Progenitor cell of endocrine pancreas (in vitro differentiated cells): ENCODE measurements around the gene SAA4. TPM values are rescaled to one million over a fixed set of nuclear protein-coding genes. Genes with fewer than 3 reads are reported as not detected.
"Not testable (repeated sequence)": the region's sequence is repeated elsewhere in the genome, so short reads cannot be mapped to it uniquely, and the experiment has no call there.

Experiments used
- DNase-seq: peaks from one replicate; pipeline ENCODE4 v3.0.0; 2021; ENCODE audit warnings: low spot score; ENCODE audit not compliant: unreplicated experiment
- H3K27ac Mint-ChIP-seq: 2 replicates; pipeline ENCODE4 v1.8.0; 2021; ENCODE audit warnings: mild to moderate bottlenecking, moderate library complexity, mixed read lengths
- H3K27me3 Mint-ChIP-seq: 2 replicates; pipeline ENCODE4 v1.8.0; 2021; ENCODE audit warnings: mixed read lengths
- H3K36me3 Mint-ChIP-seq: 2 replicates; pipeline ENCODE4 v1.8.0; 2022; ENCODE audit warnings: mixed read lengths; ENCODE audit not compliant: insufficient read depth
- H3K4me1 Mint-ChIP-seq: 2 replicates; pipeline ENCODE4 v1.8.0; 2021; ENCODE audit warnings: low read depth, mixed read lengths
- H3K4me3 Mint-ChIP-seq: 2 replicates; pipeline ENCODE4 v1.8.0; 2021; ENCODE audit warnings: low read depth, mild to moderate bottlenecking, moderate library complexity, mixed read lengths
- H3K9me3 Mint-ChIP-seq: 2 replicates; pipeline ENCODE4 v1.8.0; 2021; ENCODE audit warnings: low read depth, mixed read lengths
- total RNA-seq: library from RNA; stranded (reverse); gene quantifications from 2 replicates; pipeline ENCODE4 v1.2.1, GENCODE V29; 2021
- TF ChIP-seq, protein P1 (sequence below): fragments of 200-600 bp; sonication (generic); IDR thresholded peaks from one replicate; pipeline ENCODE4 v1.5.0; 2021; ENCODE audit warnings: antibody characterized with exemption, mild to moderate bottlenecking; ENCODE audit not compliant: unreplicated experiment

SAA4 gene
- total RNA-seq, 1 donor from 2014 or later, result not detected

DNA sequence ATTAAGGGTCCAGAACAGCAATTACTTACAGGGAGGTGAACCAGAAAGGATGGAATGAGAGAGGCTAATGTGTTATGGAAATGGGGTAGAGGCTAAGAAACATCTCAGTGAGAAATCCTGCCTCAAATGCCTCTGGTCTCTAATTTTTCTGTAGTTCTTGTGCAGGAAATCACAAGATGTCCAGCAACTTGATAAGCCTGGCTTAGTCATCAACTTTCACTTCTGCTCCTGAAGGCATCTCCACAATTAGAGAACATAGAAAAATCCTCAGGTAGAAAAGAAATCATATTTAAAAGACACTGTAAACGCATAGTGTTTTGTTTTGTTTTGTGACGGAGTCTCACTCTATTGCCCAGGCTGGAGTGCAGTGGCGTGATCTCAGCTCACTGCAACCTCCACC lies 45.2 kb downstream of the SAA4 start:
- peaks cover 38% of the 10 kb centered on the region for H3K27me3 Mint-ChIP-seq
- H3K27ac Mint-ChIP-seq, result no peak overlapping the region
- H3K4me1 Mint-ChIP-seq, result no peaks in the 10 kb centered on the region
- H3K9me3 Mint-ChIP-seq, result no peaks in the 10 kb centered on the region
- no peak for DNase-seq
- TF ChIP-seq, protein P1, sequence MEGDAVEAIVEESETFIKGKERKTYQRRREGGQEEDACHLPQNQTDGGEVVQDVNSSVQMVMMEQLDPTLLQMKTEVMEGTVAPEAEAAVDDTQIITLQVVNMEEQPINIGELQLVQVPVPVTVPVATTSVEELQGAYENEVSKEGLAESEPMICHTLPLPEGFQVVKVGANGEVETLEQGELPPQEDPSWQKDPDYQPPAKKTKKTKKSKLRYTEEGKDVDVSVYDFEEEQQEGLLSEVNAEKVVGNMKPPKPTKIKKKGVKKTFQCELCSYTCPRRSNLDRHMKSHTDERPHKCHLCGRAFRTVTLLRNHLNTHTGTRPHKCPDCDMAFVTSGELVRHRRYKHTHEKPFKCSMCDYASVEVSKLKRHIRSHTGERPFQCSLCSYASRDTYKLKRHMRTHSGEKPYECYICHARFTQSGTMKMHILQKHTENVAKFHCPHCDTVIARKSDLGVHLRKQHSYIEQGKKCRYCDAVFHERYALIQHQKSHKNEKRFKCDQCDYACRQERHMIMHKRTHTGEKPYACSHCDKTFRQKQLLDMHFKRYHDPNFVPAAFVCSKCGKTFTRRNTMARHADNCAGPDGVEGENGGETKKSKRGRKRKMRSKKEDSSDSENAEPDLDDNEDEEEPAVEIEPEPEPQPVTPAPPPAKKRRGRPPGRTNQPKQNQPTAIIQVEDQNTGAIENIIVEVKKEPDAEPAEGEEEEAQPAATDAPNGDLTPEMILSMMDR, result no peak
- no peaks in the 10 kb centered on the region for H3K36me3 Mint-ChIP-seq
- H3K4me3 Mint-ChIP-seq, result no peak overlapping the region

DNA sequence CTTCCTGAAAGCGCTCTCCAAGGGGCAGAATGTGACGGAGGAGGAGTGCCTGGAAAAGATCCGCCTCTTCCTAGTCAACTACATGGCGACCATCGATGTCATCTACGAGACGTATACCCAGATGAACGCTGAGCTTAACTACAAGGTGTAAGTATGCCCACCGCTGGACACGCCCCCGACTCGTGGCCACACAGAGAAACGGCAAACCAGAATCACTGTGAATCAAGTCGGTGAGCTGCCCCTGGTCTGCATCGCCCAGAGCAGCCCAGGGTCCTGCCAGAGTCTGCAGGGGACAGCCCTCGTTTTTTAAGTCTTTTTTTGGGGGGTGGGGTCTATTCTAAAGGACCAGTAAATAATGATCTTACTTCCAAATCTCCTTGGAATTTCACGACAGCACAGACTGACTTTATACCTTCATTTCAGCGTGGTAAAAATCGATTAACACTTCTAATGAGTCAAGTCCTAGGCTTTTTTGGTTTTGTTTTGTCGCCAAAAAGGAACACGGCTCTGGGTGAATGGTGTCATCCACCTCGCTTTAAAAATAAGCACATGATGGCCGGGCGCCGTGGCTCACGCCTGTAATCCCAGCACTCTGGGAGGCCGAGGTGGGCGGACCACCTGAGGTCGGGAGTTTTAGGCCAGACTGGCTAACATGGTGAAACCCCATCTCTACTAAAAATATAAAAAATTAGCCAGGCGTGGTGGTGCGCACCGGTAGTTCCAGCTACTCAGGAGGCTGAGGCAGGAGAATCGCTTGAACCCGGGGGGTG lies 46.9 kb downstream of the SAA4 start:
- H3K27me3 Mint-ChIP-seq, result peaks cover 38% of the 10 kb centered on the region
- not testable (repeated sequence) for H3K36me3 Mint-ChIP-seq, H3K4me3 Mint-ChIP-seq, H3K4me1 Mint-ChIP-seq, DNase-seq, H3K9me3 Mint-ChIP-seq, H3K27ac Mint-ChIP-seq

DNA sequence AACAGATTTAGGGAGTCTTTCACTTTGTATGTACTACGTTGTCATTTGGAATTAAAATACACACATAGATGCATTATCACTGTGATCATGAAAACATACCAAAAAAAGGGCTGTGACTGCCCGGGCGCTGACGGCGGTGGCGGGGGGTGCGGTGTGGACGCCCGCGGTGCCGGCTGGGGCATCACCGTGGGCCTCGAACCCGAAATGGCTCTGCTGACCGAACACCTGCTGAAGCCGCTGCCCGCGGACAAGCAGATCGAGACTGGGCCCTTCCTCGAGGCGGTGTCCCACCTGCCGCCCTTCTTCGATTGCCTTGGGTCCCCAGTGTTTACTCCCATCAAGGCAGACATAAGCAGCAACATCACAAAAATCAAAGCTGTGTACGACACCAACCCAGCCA lies 47.8 kb downstream of the SAA4 start:
- H3K9me3 Mint-ChIP-seq, result no peaks in the 10 kb centered on the region
- peaks cover 41% of the 10 kb centered on the region for H3K27me3 Mint-ChIP-seq
- H3K4me3 Mint-ChIP-seq, result no peak overlapping the region
- no peaks in the 10 kb centered on the region for H3K4me1 Mint-ChIP-seq
- no peak overlapping the region for H3K27ac Mint-ChIP-seq
- TF ChIP-seq, protein P1, result no peak
- DNase-seq, result no peak
- H3K36me3 Mint-ChIP-seq, result no peaks in the 10 kb centered on the region

Other genes with a start within 250 kb of the SAA4 start
- gene SERGEF, start 223.8 kb downstream of the SAA4 start, total RNA-seq, result 32.4 and 34.8 TPM in 2 replicates
- 0.50 and 0.64 TPM in 2 replicates for gene TPH1, start 190.5 kb downstream of the SAA4 start, total RNA-seq
- gene SAAL1, start 130.7 kb downstream of the SAA4 start, total RNA-seq, result 28.3 and 28.5 TPM in 2 replicates
- not detected in 2 replicates for gene MRGPRX3, start 104.2 kb downstream of the SAA4 start, total RNA-seq
- gene MRGPRX4, start 64.0 kb downstream of the SAA4 start, total RNA-seq, result not detected in 2 replicates
- not detected in 2 replicates for gene SAA2, start 11.9 kb upstream of the SAA4 start, total RNA-seq
- gene SAA1, start 29.5 kb upstream of the SAA4 start, total RNA-seq, result not detected in 2 replicates
- gene HPS5, start 85.3 kb upstream of the SAA4 start, total RNA-seq, result 17.6 and 18.6 TPM in 2 replicates
- 43.9 and 45.4 TPM in 2 replicates for gene GTF2H1, start 85.8 kb upstream of the SAA4 start, total RNA-seq
- gene LDHA, start 157.8 kb upstream of the SAA4 start, total RNA-seq, result 60.6 and 78.1 TPM in 2 replicates
- 0.29 and 0.55 TPM in 2 replicates for gene LDHC, start 175.5 kb upstream of the SAA4 start, total RNA-seq
- not detected in 2 replicates for gene LDHAL6A, start 219.1 kb upstream of the SAA4 start, total RNA-seq